NOMO-1 treated with dmso at 0.1 percent for 144 hours (cell line): ENCODE measurements around the gene HSP90AB1.

ENCODE experiments used
- DNase-seq: peaks from one replicate; lab custom pipeline; 2025; ENCODE audit not compliant: unreplicated experiment; lab: John Stamatoyannopoulos, UW

HSP90AB1 gene

DNA sequence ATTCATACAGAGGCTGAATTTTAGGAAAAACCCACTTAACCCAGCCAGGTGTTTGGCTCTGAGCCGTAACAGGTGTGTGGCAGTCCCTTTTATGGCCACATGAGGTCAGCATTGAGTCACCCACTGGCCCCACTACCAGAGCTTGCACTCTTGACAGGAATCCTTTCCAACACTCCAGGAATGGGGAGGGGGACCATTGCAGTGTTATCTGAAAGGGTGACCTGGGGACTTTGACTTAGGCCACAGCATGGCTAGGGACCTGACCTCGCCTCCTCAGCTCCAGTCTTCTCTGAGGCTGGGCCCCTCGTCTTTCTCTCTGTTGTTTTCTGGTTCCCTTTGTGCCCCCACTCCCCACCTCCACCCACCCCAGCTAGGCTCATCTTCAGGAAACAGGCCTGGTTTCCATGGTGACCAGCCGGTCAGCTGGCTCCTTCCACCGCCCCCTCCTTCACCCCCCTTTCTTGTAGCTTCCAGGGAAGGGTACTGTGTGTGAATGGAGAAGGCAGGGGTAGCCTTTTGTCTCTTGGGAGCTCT lies 21.3 kb downstream of the HSP90AB1 start:
- no peak for DNase-seq

DNA sequence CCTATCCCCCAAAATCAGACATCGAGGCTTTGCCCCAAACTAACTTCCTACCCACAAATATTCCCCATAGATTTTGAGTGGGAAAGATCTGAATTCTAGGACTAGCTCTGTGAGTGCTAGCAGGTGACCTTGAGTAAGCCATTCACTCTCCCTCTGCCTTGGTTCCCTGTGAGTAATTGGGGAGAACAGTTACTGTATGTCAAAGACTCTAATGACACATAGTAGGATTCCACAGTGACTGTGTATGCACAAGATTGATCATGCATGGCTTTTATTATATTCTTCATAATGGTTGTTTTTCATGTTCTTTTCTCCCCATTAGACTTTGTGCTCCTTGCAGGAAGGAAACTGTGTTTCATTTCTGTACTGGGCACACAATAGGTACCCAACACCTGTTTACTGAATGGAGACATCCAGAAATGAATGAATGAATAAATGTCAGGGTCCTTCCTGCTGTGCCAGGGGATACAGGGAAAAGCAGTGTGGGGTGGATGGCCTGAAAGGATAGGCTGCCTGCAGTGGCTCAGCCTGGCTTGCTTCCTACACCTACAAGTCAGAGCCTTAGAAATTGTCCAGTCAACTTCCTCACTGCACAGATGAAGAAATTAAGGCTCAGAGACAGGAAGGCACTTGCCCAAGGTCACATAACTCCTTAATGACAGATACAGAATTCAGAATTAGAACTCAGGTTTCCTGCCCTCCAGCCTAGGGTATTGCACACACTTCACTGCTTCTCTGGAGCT lies 22.4 kb downstream of the HSP90AB1 start:
- no peak for DNase-seq

DNA sequence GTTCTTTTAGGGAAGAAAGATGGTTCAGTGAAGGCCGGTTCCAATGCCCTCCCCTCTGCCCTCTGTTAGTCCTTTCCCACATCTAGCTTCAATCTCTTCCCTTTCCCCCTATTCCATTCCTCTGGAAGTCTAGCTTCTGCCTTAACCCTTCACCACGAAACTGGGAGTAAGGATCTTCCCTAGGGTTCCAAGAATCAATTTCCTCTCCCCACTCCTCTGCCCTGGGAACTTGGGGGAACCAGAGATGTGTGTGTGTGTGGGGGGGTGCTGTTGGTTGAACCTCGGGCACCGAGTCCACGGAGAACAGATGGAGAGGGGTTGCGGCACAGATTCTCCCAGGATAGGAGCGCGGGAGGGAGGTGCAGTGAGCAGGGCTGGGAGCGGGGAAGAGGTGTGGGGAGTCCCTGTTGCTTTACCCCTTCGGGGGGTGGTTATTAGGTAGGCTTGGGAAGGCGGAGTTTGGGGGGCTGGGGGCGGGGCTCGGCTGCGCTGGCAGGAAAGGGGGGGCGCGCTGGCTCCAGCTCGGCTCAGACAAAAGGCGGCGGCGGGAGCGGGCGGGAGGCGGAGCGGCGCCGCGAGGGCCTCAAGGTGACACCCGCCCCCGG lies 23.1 kb downstream of the HSP90AB1 start, which contains the start of gene TMEM151B:
TMEM151B (plus strand) TSS at position 530 of the 605 bp plus-strand sequence. CDS start 293 bp downstream, outside the sequence.
- no peak for DNase-seq

DNA sequence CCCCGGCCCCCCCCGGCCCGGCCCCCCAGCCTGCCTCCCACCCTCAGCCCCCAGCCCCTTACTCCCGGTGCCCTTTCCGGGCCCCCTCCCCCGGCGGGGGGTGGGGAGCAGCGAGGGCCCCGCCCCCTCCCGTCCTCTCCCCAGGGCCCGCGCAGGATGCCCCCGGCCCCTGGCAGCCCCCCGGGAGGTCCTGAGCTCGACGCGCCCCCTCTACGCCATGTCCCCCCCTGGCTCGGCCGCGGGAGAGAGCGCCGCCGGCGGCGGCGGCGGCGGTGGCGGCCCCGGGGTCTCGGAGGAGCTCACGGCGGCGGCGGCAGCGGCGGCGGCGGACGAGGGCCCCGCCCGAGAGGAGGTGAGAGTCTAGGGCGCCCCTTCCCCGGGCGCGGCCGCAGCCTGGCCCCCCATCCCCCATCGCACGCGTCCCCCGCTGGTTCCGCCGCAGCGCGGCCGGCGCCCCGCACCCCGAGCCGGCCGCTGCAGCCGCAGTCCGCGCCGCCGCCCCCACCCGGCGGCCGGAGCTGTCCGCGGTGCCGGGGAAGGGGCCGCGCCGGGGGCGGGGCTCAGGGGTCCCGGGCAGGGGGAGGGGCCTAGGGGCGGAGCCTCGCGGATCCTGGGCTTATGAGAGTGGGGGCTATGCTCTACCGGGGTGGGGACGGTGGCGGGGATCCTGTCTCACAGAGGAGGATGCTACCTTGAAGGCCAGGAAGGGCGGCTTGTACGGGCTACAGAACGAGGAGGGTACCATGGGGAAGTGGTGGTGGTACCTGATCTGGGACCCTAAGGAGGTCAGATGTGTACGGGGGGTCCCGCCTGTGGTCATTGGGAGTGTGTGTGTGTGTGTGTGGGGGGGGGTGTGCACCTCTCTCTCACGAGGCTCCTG lies 23.9 kb downstream of the HSP90AB1 start:
- no peak for DNase-seq

DNA sequence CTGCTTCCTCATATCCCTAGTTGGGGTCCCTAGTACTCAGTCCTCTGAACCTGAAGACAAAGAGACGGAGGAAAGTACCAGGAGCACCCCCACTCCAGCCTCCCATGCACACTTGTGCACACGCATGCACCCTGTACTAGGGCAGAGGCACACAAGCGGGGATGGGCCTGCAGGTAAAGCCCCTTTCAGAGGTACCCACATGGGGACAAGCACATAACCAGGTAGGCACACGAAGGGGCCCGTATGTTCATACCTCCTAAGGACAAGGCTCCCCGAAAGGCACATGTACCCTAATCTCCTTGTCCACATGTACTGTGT lies 24.5 kb downstream of the HSP90AB1 start:
- DNase-seq = no peak

DNA sequence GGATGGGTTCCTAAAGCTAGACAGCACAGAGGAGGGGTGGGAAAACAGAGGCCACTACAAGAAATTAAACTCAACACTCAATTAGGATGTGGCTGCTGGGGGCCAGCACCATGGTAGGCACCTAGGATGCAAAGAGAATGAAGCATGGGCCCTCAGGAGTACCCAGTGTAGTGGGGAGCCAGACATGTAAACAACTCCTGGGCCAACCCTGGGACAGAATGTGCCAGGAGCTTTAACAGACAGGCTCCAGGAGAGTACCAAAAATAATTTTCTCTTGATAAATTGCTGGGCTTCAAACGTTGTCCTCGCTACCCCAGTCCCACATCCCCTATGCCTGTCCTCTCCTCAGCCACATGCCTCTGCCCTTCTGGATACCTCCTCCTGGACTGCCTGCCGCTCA lies 25.0 kb downstream of the HSP90AB1 start:
- no peak for DNase-seq

DNA sequence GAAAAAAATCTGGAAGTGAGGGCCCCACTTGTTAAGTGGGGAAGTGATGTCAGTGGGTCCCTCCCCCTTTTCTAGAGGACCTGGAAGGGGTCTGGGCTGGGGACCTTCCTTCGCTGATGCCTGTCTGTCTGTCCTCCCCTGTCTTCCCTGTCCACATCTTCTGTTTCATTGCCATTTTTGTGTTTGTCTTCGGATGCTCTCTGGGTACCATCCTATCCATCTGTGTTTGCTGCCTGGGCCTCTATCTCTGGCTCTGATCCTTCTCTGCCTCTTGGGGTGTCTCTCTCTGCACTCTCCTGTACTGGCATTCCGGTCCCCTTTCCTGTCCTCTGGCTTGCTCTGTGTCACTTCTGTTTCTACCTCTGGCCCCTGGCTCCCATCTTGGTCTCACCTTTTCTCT lies 25.6 kb downstream of the HSP90AB1 start:
- no peak for DNase-seq

DNA sequence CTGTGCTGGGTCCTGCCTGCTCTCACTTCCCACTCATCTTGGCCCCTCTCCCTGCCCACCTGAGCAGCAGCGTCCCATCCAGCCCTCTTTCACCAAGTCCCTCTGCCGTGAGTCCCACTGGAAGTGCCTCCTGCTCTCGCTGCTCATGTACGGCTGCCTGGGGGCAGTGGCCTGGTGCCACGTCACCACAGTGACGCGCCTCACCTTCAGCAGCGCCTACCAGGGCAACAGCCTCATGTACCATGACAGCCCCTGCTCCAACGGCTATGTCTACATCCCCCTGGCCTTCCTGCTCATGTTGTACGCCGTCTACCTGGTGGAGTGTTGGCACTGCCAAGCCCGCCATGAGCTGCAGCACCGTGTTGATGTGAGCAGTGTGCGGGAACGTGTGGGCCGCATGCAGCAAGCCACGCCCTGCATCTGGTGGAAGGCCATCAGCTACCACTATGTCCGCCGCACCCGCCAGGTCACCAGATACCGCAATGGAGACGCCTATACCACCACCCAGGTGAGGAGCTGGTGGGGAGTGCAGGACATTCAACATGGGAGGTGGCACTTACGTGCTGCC lies 26.2 kb downstream of the HSP90AB1 start:
- DNase-seq = no peak

DNA sequence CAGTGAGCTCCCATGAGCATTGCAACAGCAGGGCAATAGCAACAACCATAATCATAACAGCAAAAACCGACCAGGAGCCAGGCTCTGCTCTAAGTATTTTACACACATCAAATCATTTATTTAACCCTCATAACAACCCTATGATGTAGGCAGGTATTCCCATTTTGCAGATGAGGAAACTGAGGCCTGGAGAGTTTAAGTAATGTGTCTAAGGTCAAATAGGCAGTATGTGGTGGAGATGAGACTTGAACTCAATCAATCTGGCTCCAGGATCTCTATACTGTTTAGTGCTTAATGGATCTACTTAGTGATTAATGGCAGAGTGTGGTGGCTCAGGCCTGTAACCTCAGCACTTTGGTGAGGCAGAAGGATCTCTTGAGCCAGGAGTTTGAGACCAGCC lies 26.7 kb downstream of the HSP90AB1 start:
- no peak for DNase-seq

DNA sequence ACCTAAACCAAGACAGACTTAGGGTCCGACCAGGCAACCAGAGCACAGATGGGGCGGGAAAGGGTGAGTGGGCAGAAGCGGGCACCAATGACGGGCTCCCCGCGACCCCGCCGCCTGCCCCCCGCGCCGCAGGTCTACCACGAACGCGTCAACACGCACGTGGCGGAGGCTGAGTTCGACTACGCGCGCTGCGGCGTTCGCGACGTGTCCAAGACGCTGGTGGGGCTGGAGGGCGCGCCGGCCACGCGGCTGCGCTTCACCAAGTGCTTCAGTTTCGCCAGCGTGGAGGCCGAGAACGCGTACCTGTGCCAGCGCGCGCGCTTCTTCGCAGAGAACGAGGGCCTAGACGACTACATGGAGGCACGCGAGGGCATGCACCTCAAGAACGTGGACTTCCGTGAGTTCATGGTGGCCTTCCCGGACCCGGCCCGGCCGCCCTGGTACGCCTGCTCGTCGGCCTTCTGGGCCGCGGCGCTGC lies 28.4 kb downstream of the HSP90AB1 start:
- no peak for DNase-seq

DNA sequence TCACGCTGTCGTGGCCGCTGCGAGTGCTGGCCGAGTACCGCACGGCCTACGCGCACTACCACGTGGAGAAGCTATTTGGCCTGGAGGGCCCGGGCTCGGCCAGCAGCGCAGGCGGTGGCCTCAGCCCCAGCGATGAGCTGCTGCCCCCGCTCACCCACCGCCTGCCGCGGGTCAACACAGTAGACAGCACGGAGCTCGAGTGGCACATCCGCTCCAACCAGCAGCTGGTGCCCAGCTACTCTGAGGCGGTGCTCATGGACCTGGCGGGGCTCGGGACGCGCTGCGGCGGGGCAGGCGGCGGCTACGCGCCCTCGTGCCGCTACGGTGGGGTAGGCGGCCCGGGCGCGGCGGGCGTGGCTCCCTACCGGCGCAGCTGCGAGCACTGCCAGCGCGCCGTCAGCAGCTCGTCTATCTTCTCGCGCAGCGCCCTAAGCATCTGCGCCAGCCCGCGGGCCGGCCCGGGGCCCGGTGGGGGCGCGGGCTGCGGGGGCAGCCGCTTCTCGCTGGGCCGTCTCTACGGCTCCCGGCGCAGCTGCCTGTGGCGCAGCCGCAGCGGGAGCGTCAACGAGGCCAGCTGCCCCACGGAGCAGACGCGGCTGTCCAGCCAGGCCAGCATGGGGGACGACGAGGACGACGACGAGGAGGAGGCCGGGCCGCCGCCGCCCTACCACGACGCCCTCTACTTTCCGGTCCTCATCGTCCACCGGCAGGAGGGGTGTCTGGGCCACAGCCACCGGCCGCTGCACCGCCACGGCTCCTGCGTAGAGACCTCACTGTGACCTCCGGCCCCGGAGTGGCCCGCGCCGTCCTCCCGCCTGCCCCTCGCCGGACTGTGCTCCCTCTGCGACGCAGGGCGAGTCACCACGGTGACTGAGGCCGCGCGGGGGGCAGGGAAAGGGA lies 29.1 kb downstream of the HSP90AB1 start:
- DNase-seq = no peak

DNA sequence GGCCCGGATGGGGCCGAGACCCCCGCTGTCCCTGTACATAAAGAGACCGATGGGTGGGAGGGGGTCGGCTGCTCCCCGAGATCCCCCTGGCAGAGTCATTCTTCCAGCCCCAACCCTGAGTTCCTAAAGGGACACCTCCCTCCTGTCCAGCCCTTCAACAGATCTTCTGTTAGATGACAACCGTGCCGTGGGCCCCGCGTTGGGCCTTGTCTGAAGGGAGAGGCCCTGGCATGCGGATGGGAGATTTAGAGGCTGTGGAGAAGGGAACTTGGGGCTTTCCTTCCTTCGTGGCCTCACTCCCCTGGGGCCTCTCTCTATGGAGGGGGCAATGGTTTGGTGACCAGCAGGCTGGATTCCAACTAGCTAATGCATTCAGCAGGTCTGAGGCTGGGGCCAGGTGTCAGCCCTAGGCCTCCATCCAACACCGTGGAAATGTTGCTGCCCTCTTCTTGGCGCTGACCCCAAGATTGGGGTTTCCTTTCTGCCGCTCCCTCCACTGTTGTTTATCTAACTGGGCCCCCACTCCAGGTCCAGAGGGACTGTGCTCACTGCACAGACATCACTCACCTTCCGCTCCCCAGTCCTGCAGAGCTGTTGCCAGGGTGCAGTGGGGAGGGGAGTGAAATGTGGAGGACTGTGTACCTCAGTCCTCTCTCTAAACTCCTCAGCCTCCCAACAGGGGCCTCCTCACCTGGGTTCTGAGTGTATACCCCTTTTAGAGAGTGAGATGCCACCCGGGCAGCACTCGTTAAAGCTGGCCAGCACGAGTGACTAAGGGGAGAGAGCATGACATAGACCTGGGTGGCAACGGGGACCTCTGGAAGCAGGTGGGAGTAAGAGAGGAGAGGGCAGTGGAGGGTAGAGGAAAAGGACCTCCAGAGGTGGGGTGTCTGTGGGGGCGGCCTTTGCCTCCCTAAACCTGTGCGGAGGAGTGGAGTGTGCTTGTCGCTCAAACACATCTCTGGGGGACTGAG lies 30.1 kb downstream of the HSP90AB1 start:
- DNase-seq = no peak

DNA sequence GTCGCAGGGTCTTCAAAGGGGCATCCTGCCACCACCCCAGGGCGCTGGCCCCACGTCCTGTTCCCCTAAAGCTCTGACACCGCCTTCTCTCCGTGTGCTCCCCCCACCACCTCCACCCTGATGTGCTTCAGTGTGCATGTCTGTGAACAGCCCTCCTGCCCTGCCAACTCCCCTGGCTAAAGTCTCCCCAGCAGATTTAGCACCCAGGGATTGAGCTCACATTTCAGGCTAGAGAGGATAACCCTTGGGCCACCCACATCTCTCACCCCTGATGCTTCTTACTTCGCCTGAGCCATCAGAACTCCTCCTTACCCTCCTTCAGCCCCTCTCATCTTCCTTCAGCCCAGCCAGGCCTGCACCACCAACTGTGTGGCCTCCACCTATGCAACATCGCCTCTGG lies 30.9 kb downstream of the HSP90AB1 start:
- no peak for DNase-seq

DNA sequence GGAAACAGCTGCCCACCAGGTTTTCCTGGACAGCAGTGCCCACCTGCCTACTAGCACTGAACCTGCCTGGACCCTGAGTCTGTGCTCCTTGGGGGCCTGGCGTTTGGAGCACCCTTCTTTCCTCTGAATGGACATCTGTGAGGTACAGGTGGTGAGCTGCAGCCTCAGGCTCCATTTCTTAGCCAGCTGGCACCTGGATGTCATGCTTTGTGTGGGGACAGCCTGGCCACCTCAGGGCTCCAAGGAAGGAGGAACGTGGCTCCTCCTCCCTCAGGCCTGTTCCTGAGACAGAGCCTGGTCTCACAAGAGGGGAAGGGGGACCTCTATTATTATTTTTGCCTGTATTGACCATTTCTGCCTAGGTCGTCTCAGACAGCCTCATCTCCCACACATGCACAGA lies 31.4 kb downstream of the HSP90AB1 start:
- DNase-seq = no peak

DNA sequence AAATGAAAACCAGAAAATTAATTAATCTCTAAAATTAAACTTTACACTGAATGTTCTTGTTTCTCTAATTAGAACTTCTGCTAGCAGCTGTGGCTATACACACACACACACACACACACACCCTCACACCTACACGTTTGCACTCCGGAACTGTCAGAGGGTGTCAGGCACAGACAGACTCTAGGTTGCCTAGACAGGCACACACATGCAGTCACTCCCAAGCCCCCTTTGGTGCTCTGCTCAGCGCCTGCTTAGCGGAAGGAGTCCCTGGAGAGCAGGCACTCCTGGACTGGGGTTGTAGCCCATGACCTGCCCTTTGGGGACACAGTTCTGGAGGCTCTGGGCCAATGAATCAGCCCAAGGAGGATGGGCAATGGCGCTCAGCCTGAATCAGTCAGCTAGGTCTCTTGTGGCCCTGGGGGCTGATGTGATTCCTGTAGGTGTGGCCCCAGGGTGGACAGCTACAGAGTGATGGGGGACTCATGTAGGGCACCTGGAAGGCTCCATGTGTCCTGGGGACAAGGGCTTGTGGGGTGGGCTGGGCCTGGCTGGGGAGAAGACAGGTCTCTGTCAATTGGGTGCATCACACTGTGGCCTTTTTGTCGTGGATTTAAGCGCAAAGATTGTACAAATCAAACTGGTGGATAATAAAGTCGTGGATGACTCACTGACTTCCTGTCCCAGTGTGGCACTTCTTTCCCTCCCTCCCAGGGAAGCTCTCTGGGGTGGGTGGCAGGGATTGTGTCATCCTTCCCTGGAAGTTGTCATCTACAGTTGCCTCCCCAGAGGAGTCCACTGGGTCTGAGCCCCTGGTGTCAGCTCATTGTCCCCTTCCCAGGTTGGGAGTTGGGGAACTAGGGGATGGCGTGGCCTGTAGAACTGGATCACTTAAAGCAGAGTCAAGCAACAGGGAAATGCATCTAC lies 32.1 kb downstream of the HSP90AB1 start:
- DNase-seq = no peak

DNA sequence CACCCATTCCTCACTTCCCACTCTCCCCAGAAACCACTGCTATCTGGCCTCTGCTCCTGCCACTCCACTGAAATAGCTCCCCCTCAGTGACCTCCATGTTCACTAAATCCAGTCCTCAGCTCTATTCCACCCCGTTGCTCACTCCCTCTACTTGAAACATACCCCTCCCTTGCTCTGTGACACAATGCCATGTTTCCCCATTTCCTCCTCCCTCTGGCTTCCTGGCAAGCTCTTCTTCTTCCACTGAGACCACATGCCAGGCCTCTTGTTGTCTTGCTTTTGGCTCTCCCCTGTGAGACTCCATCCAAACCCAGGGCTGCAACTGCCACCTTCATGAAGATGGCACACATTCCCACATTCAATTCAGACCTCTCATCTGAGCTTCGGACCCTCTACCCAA lies 37.2 kb downstream of the HSP90AB1 start:
- peak; percentile 1 for DNase-seq

DNA sequence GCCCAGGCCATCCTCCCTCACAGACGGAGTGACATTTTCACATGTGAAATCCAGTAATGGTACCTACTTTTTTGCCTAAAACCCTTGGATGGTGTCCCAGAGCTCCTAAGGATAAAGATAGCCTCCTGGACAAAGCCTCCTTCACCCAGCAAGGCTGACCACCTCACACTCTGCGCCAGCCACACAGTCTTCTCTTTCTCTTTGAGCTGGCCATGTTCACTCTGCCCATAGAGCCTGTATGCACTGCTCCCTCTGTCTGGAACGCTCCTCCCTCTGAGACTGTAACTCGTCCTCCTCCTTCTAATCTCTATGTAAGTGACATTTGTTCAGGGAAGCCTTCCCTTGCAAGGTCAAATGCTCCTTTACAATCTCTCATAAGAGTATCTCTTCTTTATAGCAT lies 38.0 kb downstream of the HSP90AB1 start:
- no peak for DNase-seq
